Measurements from ENCODE around the gene COL4A2.

The COL4A2 gene

DNA sequence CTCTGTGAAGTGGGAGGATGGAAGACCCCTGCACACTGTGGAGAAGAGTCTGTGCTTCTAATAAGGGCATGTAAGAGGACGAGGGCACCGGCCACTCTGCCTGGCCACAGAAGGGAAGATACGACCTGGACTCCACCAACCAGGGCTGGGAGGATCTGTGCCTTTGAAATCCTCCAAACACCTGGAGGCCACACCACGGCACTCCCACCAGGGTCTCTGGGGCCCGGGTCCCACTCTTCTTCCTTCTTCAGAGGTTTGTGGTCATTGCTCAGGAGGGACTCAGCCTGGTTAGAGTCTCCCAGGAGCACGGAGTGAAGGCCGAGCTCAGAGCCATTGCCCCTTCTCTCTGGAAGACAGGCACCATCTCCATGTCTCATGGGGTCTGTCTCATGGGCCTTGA, 212.4 kb downstream of the COL4A2 start:
- TF ChIP-seq FOXK2 (IDR thresholded peaks at IDR 0.05): no peak
- TF ChIP-seq SP1 (IDR thresholded peaks at IDR 0.05): no peak
- no peak for TF ChIP-seq L3MBTL2 (conservative IDR thresholded peaks at IDR 0.05)
- no peak for TF ChIP-seq NFRKB (IDR thresholded peaks at IDR 0.05)
- TF ChIP-seq ZNF384 (IDR thresholded peaks at IDR 0.05): no peak
- no peak for TF ChIP-seq ARNT (IDR thresholded peaks at IDR 0.05)
- TF ChIP-seq, protein P1, sequence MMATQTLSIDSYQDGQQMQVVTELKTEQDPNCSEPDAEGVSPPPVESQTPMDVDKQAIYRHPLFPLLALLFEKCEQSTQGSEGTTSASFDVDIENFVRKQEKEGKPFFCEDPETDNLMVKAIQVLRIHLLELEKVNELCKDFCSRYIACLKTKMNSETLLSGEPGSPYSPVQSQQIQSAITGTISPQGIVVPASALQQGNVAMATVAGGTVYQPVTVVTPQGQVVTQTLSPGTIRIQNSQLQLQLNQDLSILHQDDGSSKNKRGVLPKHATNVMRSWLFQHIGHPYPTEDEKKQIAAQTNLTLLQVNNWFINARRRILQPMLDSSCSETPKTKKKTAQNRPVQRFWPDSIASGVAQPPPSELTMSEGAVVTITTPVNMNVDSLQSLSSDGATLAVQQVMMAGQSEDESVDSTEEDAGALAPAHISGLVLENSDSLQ (IDR thresholded peaks at IDR 0.05): no peak
- no peak for DNase-seq (ENCODE audit: extremely low spot score)
- ChIA-PET POLR2A (no interaction called here), CTCF (no interaction called here)

DNA sequence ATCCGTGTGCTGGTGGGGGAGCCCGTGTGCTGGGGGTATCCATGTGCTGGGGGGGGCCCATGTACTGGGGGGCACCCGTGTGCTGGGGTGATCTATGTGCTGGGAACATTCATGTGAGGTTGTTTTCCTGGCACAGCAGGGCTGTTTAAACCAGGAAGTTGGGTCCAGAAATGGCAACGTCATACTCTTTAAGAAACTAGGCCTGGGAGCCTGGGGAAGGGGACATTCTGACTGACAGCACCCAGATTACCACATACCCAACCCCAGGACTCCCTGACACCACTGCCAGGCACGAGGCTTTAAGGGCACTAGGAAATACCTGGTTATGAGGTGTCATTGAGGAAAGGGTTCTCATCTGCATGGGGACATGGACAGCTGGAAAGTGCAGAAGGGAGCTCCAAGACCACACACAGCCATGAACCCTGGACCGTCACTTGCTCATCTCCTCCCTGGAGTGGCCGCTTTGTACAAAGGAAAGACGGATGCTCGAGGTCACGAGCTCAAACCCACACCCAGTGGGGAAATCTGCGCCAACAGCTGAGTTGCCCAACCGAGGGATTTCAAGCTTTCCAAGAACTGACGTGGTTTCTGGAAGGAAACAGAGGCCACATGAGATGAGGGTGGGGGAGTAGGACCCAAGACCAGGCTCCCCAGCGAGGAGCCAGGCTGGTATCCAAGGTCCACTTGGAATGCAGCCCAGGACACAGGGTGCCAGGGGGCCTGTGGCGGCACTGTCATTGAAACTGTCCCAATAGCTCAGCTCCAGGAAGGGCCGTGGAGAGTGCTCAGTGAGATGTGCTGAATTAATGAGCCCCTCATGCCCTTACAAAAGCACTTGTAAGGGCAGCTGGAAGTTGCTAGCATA, 213.6 kb downstream of the COL4A2 start:
- ChIA-PET CTCF (interaction anchor here (1.1 to 2.0 kb wide), 2 partner anchors 10 to 299 kb away, joined by 3 to 4 read pairs; no protein-coding TSS in a partner anchor), POLR2A (no interaction called here)
- no peak for DNase-seq (ENCODE audit: extremely low spot score)

DNA sequence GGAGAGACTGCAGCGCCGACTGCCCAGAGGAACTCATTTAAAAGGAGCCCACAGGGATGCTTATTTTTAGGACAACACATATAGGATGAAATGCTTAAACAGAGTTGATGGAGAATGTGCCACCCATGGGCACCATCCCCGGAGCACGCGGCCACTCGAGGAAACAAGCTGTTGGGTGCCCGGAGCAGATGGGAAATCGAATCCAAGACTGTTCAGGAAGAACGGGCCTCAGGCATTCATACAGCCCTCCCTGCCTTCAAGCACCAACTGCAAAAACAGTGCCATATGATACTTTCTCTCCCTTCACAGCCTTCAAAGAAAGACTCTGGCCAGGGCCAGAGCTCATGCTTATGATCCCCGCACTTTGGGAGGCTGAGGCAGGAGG, 214.2 kb downstream of the COL4A2 start:
- no peak for DNase-seq (ENCODE audit: extremely low spot score)
- ChIA-PET POLR2A (no interaction called here), CTCF (interaction anchor here (1.1 to 2.0 kb wide), 2 partner anchors 11 to 299 kb away, joined by 3 to 4 read pairs; no protein-coding TSS in a partner anchor)
- TF ChIP-seq LEF1 (IDR thresholded peaks at IDR 0.05; ENCODE audit: borderline replicate concordance) (no peak), SP1 (IDR thresholded peaks at IDR 0.05) (no peak), FOXA1 (IDR thresholded peaks at IDR 0.05) (no peak), BHLHE40 (IDR thresholded peaks at IDR 0.05; ENCODE audit: borderline replicate concordance) (no peak), FOXK2 (IDR thresholded peaks at IDR 0.05) (no peak), TARDBP (IDR thresholded peaks at IDR 0.05) (no peak), ZNF384 (IDR thresholded peaks at IDR 0.05) (no peak), ARNT (IDR thresholded peaks at IDR 0.05) (no peak), CTBP1 (IDR thresholded peaks at IDR 0.05; ENCODE audit: borderline replicate concordance) (no peak), L3MBTL2 (conservative IDR thresholded peaks at IDR 0.05) (no peak), NFRKB (IDR thresholded peaks at IDR 0.05) (no peak), HDGF (IDR thresholded peaks at IDR 0.05; ENCODE audit: borderline replicate concordance) (no peak), FOXM1 (IDR thresholded peaks at IDR 0.05; ENCODE audit: borderline replicate concordance) (no peak), ELF4 (IDR thresholded peaks at IDR 0.05) (no peak), SUZ12 (IDR thresholded peaks at IDR 0.05) (no peak)
- TF ChIP-seq, protein P1 (IDR thresholded peaks at IDR 0.05): no peak

More for the DNA sequence above, 213.6 kb downstream of the COL4A2 start:
- TF ChIP-seq ARNT (IDR thresholded peaks at IDR 0.05) (no peak), ZNF384 (IDR thresholded peaks at IDR 0.05) (no peak), TARDBP (IDR thresholded peaks at IDR 0.05) (no peak), ELF4 (IDR thresholded peaks at IDR 0.05) (no peak), CTBP1 (IDR thresholded peaks at IDR 0.05; ENCODE audit: borderline replicate concordance) (no peak), NFRKB (IDR thresholded peaks at IDR 0.05) (no peak), FOXA1 (IDR thresholded peaks at IDR 0.05) (no peak), LEF1 (IDR thresholded peaks at IDR 0.05; ENCODE audit: borderline replicate concordance) (no peak), FOXM1 (IDR thresholded peaks at IDR 0.05; ENCODE audit: borderline replicate concordance) (no peak), FOXK2 (IDR thresholded peaks at IDR 0.05) (no peak), SUZ12 (IDR thresholded peaks at IDR 0.05) (no peak), HDGF (IDR thresholded peaks at IDR 0.05; ENCODE audit: borderline replicate concordance) (no peak), SP1 (IDR thresholded peaks at IDR 0.05) (no peak), BHLHE40 (IDR thresholded peaks at IDR 0.05; ENCODE audit: borderline replicate concordance) (no peak)
- TF ChIP-seq, protein P1 (IDR thresholded peaks at IDR 0.05): no peak

DNA sequence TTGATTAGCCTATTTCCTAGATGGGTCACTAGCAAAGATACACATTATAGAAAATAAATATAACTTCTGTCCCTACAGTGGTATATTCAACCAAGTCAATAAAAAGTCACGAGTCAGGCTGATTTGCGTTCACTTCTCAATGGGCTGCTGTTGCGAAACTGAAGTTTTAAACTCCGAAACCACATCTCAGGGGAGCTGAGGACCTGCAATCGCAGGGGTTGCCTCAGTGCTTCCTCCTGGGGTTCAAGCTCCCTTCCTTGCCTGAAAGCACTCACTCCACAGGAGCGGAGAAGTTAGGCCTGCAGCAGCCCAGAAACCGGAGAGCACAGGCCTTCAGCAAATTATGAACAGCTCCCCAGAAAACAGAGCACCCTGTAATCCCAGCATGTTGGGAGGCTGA, 214.9 kb downstream of the COL4A2 start:
- no peak for DNase-seq (ENCODE audit: extremely low spot score)
- CTCF ChIA-PET: interaction anchor here (1.1 to 2.0 kb wide), 2 partner anchors 11 to 300 kb away, joined by 3 to 4 read pairs; no protein-coding TSS in a partner anchor
- TF ChIP-seq BHLHE40 (IDR thresholded peaks at IDR 0.05; ENCODE audit: borderline replicate concordance): no peak
- no peak for TF ChIP-seq NFRKB (IDR thresholded peaks at IDR 0.05)
- TF ChIP-seq HDGF (IDR thresholded peaks at IDR 0.05; ENCODE audit: borderline replicate concordance): no peak
- TF ChIP-seq SUZ12 (IDR thresholded peaks at IDR 0.05): no peak
- TF ChIP-seq TARDBP (IDR thresholded peaks at IDR 0.05): no peak
- TF ChIP-seq FOXM1 (IDR thresholded peaks at IDR 0.05; ENCODE audit: borderline replicate concordance): no peak
- TF ChIP-seq ARNT (IDR thresholded peaks at IDR 0.05): no peak
- no peak for TF ChIP-seq SP1 (IDR thresholded peaks at IDR 0.05)
- no peak for TF ChIP-seq ELF4 (IDR thresholded peaks at IDR 0.05)
- no peak for TF ChIP-seq ZNF384 (IDR thresholded peaks at IDR 0.05)
- POLR2A ChIA-PET: no interaction called here

DNA sequence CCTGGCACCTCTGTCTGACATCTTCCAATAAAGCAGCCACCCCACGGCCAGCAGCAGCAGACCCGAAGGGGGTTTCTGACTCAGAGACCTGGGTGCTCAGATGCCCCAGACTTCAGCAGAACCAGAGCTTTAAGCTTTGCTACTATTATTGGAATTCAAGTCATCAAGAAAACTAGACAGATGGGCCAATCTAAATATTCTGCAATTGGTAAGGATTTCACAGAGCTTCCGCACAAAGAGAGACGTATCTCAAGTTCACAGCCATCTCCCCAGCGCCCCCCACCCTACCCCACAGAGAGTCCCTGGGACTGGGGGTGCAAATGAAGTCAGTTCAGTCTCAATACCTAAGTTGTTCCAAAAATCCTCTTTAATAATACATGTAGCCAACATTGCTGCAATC, 215.6 kb downstream of the COL4A2 start:
- no peak for DNase-seq (ENCODE audit: extremely low spot score)
- TF ChIP-seq CTBP1 (IDR thresholded peaks at IDR 0.05; ENCODE audit: borderline replicate concordance) (no peak), FOXK2 (IDR thresholded peaks at IDR 0.05) (no peak), ZNF384 (IDR thresholded peaks at IDR 0.05) (no peak), HDGF (IDR thresholded peaks at IDR 0.05; ENCODE audit: borderline replicate concordance) (no peak), BHLHE40 (IDR thresholded peaks at IDR 0.05; ENCODE audit: borderline replicate concordance) (no peak), ELF4 (IDR thresholded peaks at IDR 0.05) (no peak), ARNT (IDR thresholded peaks at IDR 0.05) (no peak), TARDBP (IDR thresholded peaks at IDR 0.05) (no peak), SUZ12 (IDR thresholded peaks at IDR 0.05) (no peak), SP1 (IDR thresholded peaks at IDR 0.05) (no peak), LEF1 (IDR thresholded peaks at IDR 0.05; ENCODE audit: borderline replicate concordance) (no peak), NFRKB (IDR thresholded peaks at IDR 0.05) (no peak), L3MBTL2 (conservative IDR thresholded peaks at IDR 0.05) (no peak), FOXA1 (IDR thresholded peaks at IDR 0.05) (no peak), FOXM1 (IDR thresholded peaks at IDR 0.05; ENCODE audit: borderline replicate concordance) (no peak)
- TF ChIP-seq, protein P1 (IDR thresholded peaks at IDR 0.05): no peak
- ChIA-PET CTCF (interaction anchor here (2.0 kb wide), 1 partner anchor 301 kb away, joined by 4 read pairs; no protein-coding TSS in a partner anchor), POLR2A (no interaction called here)
